Measurements from ENCODE around the gene CD34. TPM values are rescaled to one million over a fixed set of nuclear protein-coding genes. Genes with fewer than 3 reads are reported as not detected.
"Not testable (repeated sequence)": the region's sequence is repeated elsewhere in the genome, so short reads cannot be mapped to it uniquely, and the experiment has no call there.

The CD34 gene
- total RNA-seq: 34.3 TPM

- DNase-seq: peak; percentile 94
Observed at GRCh38 chr1:207910591-207911354, at the start of gene CD34. Gene CD34 (minus strand): TSS chr1:207911125. CDS start chr1:207911080, 45 bp downstream.

DNA sequence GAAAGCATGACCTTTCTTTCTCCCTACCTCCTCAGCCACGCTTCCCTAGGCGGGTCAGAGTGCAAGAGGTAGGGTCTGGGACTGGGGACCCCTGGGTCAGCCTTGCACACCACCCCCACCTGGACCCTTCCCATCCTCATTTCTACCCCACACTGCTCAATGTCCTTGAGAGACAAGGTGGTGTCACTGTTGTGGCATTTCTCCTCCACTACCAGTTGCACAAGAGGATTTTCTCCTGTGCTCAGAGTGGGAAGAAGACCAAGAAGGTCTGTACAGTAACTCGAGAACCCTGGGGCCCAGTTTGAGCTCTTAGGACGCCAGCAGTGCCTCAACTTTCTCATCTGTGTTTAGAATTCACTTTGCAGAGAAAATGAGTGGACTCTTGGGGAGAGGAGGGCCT, 49.4 kb upstream of the CD34 start:
- DNase-seq: no peak

DNA sequence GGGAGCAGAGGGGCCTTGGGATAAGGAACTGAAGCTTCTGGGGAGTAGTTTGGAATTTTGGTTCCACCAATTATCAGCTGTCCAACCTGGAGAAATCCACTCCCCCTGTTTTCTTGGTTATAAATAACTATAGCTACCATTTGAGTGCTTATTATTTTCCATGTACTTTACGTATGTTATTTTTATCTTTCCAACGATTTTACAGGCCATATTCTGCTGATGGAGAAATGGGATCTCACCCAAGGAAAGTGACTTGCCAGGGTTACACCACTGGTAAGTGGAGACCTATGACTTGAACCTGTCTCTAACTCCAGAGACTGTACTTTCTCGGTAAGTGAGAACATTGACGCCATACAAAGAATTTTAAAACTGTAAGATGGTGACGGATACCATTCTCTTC, 49.0 kb upstream of the CD34 start:
- no peak for DNase-seq

GRCh38 chr1:207959141-207959825, 48.4 kb upstream of the CD34 start:
- no peak for DNase-seq

GRCh38 chr1:207958376-207959139, 47.6 kb upstream of the CD34 start:
- DNase-seq: no peak

- no peak for DNase-seq
Observed at GRCh38 chr1:207956986-207957385, 46.1 kb upstream of the CD34 start.

DNA sequence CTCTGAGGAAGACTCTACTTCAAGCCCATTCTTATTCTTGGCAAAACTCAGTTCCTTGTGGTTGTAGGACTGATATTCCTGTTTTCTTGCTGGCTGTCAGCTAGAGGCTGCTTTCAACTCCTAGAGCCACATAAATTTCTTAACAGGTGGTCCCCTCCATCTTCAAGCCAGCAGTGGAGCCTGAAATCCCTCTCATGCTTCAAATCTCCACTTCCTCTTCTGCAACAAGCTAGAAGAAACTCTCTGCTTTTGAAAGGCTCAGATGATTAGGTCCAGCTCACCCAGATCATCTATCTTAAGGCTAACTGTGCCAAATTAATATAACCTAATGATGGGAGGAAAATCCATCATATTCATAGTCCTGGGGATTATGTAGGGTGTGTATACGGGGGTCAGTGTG, 43.2 kb upstream of the CD34 start:
- no peak for DNase-seq

GRCh38 chr1:207952617-207953542, 42.0 kb upstream of the CD34 start:
- no peak for DNase-seq

GRCh38 chr1:207951652-207952051, 40.7 kb upstream of the CD34 start:
- no peak for DNase-seq

DNA sequence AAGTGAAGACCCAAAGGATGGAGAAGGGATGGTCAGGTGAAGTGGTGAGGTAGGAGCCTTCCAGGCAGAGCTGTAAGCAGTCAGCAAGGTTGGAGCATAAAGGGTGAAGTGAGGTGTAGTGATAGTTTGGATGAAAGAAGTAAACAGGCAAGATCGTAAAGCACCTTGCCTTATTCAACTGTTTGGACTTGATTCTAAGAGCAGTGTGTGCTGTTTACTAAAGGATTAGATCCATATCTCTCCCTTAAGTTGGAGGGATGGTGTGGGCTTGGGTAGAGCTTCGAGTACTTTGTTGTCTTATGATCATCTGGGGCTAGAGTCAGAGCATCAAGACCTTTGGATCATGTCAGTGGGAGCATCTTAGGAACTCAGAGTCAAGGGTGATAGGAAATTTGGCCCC, 39.8 kb upstream of the CD34 start:
- DNase-seq: no peak

- DNase-seq: no peak
Observed at GRCh38 chr1:207949571-207950195, 38.8 kb upstream of the CD34 start.

GRCh38 chr1:207948536-207949250, 37.8 kb upstream of the CD34 start:
- DNase-seq: peak; percentile 93

GRCh38 chr1:207946756-207947155, 35.8 kb upstream of the CD34 start:
- no peak for DNase-seq

- no peak for DNase-seq
Observed at GRCh38 chr1:207944571-207944970, 33.6 kb upstream of the CD34 start.

- not testable (repeated sequence) for DNase-seq
Observed at GRCh38 chr1:207942337-207942741, 31.4 kb upstream of the CD34 start.

GRCh38 chr1:207941665-207942064, 30.7 kb upstream of the CD34 start:
- DNase-seq: peak; percentile 60

DNA sequence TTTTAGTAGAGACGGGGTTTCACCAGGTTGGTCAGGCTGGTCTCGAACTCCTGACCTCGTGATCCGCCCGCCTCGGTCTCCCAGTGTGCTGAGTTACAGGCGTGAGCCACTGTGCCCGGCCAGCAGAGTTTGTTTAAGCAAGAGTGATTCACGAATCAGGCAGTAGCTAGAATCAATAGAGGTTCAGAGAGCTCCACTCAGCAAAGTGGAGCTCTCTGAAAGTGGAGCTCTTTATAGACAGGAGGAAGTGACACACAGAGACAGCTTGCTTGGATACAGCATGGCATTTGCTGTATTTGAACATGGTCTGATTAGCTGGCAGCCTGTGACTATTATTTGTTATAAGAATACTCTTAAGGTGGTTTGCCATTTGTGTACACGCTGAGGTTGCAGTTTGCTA, 27.1 kb upstream of the CD34 start:
- DNase-seq: no peak

DNA sequence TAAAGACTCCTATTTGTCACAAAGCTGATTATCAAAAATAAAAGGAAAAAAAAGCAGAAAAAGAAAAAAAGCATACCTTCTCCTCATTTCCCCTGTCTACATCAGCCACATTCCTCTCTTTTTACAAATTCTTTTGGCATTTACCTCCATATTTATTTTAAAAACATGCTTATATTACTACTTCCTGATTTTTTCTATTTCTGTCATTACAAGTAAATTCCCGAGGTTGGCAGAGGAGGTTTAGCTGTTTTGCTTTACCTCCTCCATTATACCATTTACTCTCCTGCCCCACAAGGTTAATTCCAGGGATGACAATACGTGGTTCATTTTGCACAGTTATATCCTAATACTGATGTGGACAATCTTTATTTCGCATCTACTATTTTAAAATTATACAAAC, 26.3 kb upstream of the CD34 start:
- no peak for DNase-seq

DNA sequence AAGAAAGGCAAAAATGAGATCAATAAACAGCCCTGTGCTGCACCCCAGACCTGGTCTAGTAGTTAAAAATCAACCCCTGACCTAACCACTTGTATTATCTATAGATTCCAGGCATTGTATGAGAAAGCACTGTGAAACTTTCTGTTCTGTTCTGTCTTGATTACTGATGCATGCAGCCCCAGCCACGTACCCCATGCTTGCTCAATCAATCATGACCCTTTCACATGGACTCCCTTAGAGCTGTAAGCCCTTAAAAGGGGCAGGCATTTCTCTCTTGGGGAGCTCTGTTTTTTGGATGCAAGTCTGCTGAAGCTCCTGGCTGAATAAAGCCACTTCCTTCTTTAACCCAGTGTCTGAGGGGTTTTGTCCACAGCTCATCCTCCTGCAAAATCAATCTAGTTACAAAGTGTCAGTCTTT, 24.2 kb upstream of the CD34 start:
- no peak for DNase-seq

DNA sequence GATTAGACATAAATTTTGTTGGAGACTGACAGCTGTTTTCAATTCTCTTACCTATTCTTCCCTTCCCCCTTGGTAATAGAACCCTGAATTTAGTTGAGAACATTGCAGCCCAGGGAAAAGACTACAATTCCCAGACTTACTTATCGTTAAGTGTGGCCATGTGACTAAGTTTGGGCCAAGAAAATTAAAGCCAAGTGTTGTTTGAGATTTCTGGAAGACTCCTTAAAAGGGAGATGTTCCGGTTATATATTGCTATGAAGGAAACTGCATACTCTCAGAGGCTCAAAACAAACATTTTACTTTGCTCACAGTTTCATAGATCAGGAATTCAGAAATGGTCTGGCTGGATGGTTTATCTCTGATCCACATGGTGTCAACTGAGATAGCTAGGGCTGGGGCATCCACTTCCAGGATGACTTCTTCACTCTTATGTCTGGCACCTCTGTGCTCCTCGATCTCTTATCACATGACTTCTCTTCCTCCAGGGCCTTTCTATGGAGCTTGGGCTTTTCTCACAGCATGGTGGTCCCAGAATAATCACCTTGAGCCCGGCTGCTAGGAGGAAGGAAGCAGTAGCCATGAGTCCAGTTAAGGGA, 22.4 kb upstream of the CD34 start:
- DNase-seq: peak; percentile 68
